Panc1 (cell line): ENCODE data around the gene DNAI2.

Source experiments
- CTCF ChIP-seq: fragments of 450-650 bp; IDR thresholded peaks from 2 replicates; pipeline ENCODE4 v1.5.1; 2017; ENCODE audit warnings: mild to moderate bottlenecking
- SIN3A ChIP-seq: IDR thresholded peaks from 2 replicates; pipeline ENCODE4 v1.6.1; 2012; ENCODE audit warnings: low read depth, mild to moderate bottlenecking, low read length, moderate library complexity, borderline replicate concordance; ENCODE audit not compliant: insufficient read depth
- TCF7L2 ChIP-seq: IDR thresholded peaks from 2 replicates; pipeline ENCODE4 v1.6.1; 2011; ENCODE audit warnings: mild to moderate bottlenecking, low read depth, low read length, inconsistent platforms

GRCh38 chr17:74334393-74335039, 60.5 kb downstream of the DNAI2 start:
- TF ChIP-seq CTCF, result no peak
- TF ChIP-seq TCF7L2, result no peak
- TF ChIP-seq SIN3A, result no peak
